Measurements from ENCODE around the gene RPS23.
A peak's percentile ranks its signal among the peaks of the same experiment; 100 is the strongest.

Gene RPS23
- 860 to 1,194 (median 1,088) reads per million in 4 donors for total RNA-seq

GRCh38 chr5:82277987-82278710 is at the start of gene RPS23:
Gene RPS23, minus strand, starts transcription at chr5:82278354. Its CDS starts 31 bp downstream, at chr5:82278323.
- peak; percentile 64 to 91 (median 77) for DNase-seq

GRCh38 chr5:82327941-82328340 is 49.8 kb upstream of the RPS23 start:
- no peak for DNase-seq

- DNase-seq, result no peak
Measured at GRCh38 chr5:82325996-82326395, 47.8 kb upstream of the RPS23 start.

- no peak for DNase-seq
Measured at GRCh38 chr5:82325155-82325554, 47.0 kb upstream of the RPS23 start.

- DNase-seq, result no peak
Measured at GRCh38 chr5:82320966-82321365, 42.8 kb upstream of the RPS23 start.

GRCh38 chr5:82319651-82320376 is 41.7 kb upstream of the RPS23 start:
- no peak for DNase-seq

GRCh38 chr5:82319192-82319591 is 41.0 kb upstream of the RPS23 start:
- no peak for DNase-seq

GRCh38 chr5:82314964-82315758 is 37.0 kb upstream of the RPS23 start:
- DNase-seq, result no peak

GRCh38 chr5:82313016-82313415 is 34.9 kb upstream of the RPS23 start:
- DNase-seq, result no peak

GRCh38 chr5:82312373-82312856 is 34.3 kb upstream of the RPS23 start:
- DNase-seq, result peak in 2 of 5 donors; percentile 6 to 11

- no peak for DNase-seq
Measured at GRCh38 chr5:82309091-82309531, 31.0 kb upstream of the RPS23 start.

GRCh38 chr5:82308416-82308815 is 30.3 kb upstream of the RPS23 start:
- no peak for DNase-seq

GRCh38 chr5:82307451-82307850 is 29.3 kb upstream of the RPS23 start:
- DNase-seq, result no peak

GRCh38 chr5:82306151-82306550 is 28.0 kb upstream of the RPS23 start:
- DNase-seq, result no peak

- DNase-seq, result no peak
Measured at GRCh38 chr5:82301190-82301589, 23.0 kb upstream of the RPS23 start.

- DNase-seq, result no peak
Measured at GRCh38 chr5:82298668-82299067, 20.5 kb upstream of the RPS23 start.

- DNase-seq, result no peak
Measured at GRCh38 chr5:82297711-82298110, 19.6 kb upstream of the RPS23 start.

GRCh38 chr5:82296929-82297328 is 18.8 kb upstream of the RPS23 start:
- DNase-seq, result no peak

- no peak for DNase-seq
Measured at GRCh38 chr5:82295959-82296531, 17.9 kb upstream of the RPS23 start.

GRCh38 chr5:82295144-82295543 is 17.0 kb upstream of the RPS23 start:
- DNase-seq, result no peak

- DNase-seq, result no peak
Measured at GRCh38 chr5:82291420-82291819, 13.3 kb upstream of the RPS23 start.

- DNase-seq, result no peak
Measured at GRCh38 chr5:82290908-82291307, 12.8 kb upstream of the RPS23 start.

GRCh38 chr5:82290005-82290404 is 11.9 kb upstream of the RPS23 start:
- no peak for DNase-seq

Measured in T-helper 1 cell (primary cell).